ENCODE data around the gene AKR1C1.
"Not testable (repeated sequence)": the region's sequence is repeated elsewhere in the genome, so short reads cannot be mapped to it uniquely, and the experiment has no call there.

AKR1C1 gene

DNA sequence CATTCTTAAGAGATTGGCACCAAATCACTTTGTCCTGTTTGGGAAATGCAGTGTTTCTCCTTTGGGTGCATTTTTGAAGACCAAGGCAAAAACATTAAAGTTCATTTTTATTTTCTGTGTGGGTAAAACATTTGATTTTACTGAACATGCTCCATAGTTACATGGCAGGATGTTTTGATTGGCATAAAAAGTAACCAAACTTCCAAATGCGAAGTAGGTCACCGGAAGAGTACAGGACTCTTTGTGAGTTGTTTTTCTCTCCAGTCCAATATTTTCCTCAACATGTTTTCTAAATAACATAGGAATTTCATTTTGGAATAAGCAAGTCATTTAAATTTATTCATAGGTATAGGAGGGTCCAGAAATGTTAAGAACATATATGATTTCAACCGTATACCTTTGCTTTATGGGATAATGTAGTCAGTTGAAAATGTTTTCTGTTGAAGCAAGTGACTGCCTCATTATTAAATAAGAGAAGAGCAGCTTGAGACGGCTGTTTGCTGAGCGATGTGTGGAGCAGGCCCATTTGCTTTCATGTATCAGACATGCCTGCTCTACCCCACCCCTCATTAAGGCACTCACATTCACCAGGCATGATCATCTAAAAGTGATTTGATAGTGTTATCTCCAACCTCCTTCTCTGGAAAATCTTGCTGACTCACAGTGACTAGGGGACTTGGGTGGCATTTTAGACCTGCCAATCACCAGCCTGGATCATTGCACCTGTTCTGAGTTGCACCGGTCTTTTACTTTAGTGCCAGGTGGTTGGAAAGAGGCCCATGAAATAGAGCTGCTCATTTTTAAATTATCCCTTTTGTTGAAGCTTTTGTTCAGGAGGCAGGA, 56.8 kb downstream of the AKR1C1 start:
- not testable (repeated sequence) for DNase-seq

DNA sequence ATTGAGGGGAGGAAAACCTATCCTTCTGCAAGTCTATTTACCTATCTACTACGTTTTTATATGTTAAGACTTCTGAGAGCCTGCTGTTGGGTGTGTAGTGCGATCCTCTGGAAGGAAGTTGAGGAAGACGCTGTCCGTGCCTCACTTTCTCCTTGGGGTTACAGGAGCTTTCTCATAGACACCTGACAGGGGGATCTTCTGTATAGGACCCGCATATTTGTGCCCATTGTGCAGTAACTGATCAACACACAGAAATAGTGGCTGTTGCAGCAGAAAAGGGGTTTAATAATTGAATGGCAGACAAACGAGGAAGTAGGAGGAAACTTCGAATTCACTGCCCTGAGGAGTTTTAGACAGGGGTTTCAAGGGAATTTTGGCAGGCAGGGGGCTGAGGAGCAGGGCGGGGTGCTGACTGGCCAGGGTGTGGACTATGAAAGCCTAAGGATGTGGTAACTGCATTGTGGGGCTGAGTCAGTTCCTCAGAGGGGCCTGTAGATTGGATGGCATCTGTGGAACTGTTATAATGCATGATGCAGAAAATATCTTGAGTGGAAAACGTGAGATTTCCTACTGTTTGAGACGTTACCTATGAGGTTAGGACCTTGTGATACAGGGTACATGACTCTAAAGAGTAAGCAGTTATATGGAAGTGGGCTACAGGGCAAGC, 58.5 kb downstream of the AKR1C1 start:
- not testable (repeated sequence) for DNase-seq

DNA sequence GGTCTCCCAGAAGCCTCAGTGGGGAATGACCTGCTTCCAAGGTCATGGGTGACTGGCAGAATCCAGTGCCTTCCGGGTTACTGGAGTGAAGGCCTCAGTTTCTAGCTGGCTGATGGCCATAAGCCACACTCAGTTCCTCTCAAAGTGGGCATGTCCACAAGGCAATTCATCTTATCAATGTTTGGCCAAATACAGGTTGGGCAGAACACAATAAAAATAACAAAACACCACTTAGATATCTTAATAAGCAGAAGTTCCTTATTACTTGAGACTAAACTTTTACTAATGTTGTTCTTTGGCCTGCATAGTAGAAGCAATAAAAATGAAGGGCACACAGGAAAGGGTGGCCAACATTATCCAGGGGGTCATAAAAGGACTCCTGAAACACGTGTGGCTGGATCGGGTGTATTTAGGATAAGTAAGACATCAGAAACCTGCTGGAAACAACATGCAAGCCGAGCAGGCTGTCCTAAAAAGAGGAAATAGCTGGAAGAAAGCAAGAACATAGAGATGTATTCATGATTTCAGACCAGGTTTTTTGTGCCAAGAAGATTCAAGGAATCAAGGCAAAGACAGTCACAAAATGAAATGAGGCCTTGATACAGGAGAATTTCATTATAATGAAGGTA, 60.1 kb downstream of the AKR1C1 start:
- no peak for DNase-seq

DNA sequence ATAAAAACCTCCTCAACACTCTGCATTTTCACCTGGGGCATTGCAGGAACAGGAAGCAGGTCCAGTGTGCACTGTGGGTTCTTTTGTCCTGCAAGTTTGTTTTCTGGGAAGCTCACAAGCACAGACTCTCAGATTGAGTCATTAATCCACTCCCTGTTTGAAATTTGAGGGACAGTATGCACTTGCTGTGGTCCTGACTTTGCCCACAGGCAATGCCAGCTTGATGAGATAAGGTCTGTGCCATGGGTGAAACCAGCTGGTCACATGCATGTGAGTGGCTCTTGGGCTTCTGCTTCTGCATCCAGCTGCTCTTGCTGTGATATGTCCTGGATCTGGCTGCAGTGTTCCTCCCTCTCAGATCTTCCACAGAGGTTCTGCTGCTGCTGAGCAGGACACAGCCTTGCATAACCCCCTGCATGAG, 62.3 kb downstream of the AKR1C1 start:
- not testable (repeated sequence) for DNase-seq

DNA sequence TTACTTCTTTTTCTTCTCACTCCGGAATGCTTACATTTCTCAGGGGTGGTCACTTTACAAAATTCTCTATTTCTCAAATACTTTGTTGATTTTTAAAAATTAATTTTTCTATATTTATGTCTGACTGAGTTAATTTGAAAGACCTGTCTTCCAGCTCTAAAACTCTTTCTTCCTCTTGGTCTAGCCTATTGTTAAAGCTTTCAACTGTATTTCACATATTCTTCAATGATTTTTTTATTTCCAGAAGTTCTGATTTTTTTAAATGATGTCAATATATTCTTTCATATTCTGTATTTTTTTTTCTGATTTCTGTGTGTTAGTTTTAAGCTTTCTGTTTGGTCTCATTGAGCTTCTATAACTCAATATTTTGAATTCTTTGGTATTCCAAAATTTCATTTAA, 67.8 kb downstream of the AKR1C1 start:
- no peak for DNase-seq

DNA sequence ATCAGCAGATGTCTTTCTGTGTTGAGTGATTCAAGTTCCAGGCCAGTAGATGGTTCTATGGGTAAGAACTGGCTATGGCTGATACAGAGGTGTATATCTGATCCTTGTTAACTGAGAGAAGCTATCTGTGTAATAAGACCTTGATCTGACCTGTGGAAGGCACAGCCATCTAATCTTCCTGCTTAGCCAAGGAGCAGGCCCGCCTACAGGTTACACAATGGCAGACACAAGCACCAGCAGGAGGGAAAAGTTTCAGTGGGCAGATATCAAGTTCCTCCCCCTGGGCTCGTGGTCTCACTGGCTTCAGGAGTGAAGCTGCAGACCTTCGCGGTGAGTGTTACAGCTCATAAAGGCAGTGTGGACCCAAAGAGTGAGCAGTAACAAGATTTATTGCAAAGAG, 68.4 kb downstream of the AKR1C1 start:
- DNase-seq, result not testable (repeated sequence)

DNA sequence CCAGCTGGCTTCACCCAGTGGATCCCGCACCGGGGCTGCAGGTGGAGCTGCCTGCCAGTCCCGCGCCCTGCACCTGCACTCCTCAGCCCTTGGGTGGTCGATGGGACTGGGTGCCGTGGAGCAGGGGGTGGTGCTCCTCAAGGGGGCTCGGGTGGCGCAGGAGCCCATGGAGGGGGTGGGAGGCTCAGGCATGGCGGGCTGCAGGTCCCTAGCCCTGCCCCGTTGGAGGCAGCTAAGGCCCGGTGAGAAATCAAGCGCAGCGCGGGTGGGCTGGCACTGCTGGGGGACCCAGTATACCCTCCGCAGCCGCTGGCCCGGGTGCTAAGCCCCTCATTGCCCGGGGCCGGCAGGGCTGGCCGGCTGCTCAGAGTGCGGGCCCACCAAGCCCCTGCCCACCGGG, 69.2 kb downstream of the AKR1C1 start:
- not testable (repeated sequence) for DNase-seq
